OCI-LY1 (cell line): ENCODE measurements around the gene SHROOM3.

Experiments
- CTCF ChIP-seq: fragments of 200-600 bp; sonication (generic), shearing (Covaris generic); IDR thresholded peaks from 2 replicates; pipeline ENCODE4 v1.5.1; 2017; ENCODE audit warnings: mild to moderate bottlenecking, antibody characterized with exemption, low read length, moderate library complexity, mixed read lengths
- EZH2 ChIP-seq: fragments of 200-600 bp; sonication (generic), shearing (Covaris generic); IDR thresholded peaks from 2 replicates; pipeline ENCODE4 v1.8.0; 2017; ENCODE audit warnings: borderline replicate concordance, mixed run types, mild to moderate bottlenecking, antibody characterized with exemption, low read length, moderate library complexity, mixed read lengths

DNA sequence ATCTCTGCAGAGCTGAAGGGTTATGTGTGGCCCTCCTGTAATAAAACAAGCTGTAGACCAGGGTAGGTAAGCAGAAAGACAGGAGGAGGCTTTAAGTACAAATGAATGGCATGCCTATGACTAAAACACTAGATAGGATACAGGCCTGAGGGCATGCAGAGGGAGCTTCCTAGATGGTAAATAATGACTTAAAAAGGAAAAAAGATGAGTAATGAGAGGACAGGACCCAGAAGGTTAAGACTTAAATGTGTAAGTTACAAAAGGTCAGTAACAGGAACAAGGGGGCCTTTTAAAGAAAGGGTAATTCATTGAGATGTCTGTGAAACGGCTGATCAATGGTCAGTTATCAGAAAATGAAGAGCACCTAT is 268.1 kb downstream of the SHROOM3 start:
- TF ChIP-seq CTCF: no peak
- TF ChIP-seq EZH2: no peak
